Activated CD8-positive, alpha-beta T cell treated with anti-CD3 and anti-CD28 coated beads for 36 hours (primary cell): Measurements from ENCODE around the gene AUTS2. TPM values are rescaled to one million over a fixed set of nuclear protein-coding genes. Genes with fewer than 3 reads are reported as not detected.

Experiments
- ATAC-seq: fragments of 200-7000 bp; cut with Tn5 transposase; one replicate; pipeline ENCODE4 v1.10.0; 2021; ENCODE audit warnings: mild to moderate bottlenecking, moderate library complexity
- CTCF ChIA-PET: fragments of 350-600 bp; sonication (Branson Sonifier 250); formaldehyde crosslinking; loops from one replicate; lab custom pipeline; 2021; ENCODE audit warnings: antibody characterized with exemption; lab: Charles Lee
- POLR2A ChIA-PET: fragments of 350-600 bp; sonication (Branson Sonifier 250); formaldehyde crosslinking; loops from one replicate; lab custom pipeline; 2021; ENCODE audit warnings: antibody characterized with exemption; lab: Charles Lee
- DNase-seq: peaks from one replicate; pipeline ENCODE4 v3.0.0-alpha.2; 2020
- H3K27ac Mint-ChIP-seq: one replicate; pipeline ENCODE4 v1.8.0; 2021; ENCODE audit warnings: mild to moderate bottlenecking, mixed read lengths
- H3K27me3 Mint-ChIP-seq: one replicate; pipeline ENCODE4 v1.8.0; 2021; ENCODE audit warnings: mixed read lengths
- H3K36me3 Mint-ChIP-seq: one replicate; pipeline ENCODE4 v1.8.0; 2021; ENCODE audit warnings: low read depth, mixed read lengths
- H3K4me1 Mint-ChIP-seq: one replicate; pipeline ENCODE4 v1.8.0; 2021; ENCODE audit warnings: low read depth, mixed read lengths
- H3K4me3 Mint-ChIP-seq: one replicate; pipeline ENCODE4 v1.8.0; 2021; ENCODE audit warnings: mild to moderate bottlenecking, moderate library complexity, mixed read lengths
- H3K9me3 Mint-ChIP-seq: one replicate; pipeline ENCODE4 v1.8.0; 2021; ENCODE audit warnings: mixed read lengths
- CTCF ChIP-seq: fragments of 200-600 bp; IDR thresholded peaks from one replicate; pipeline ENCODE4 v1.8.0; 2022; ENCODE audit warnings: antibody characterized with exemption, mild to moderate bottlenecking
- intact Hi-C: fragments of 100-400 bp; cut with micrococcal nuclease; formaldehyde crosslinking; loops from one replicate; pipeline ENCODE4 v1.10.0; 2022
- total RNA-seq, 2 experiments: library from RNA; stranded (reverse); gene quantifications; one replicate each; pipeline ENCODE4 v1.2.3, GENCODE V29; 2021

Gene AUTS2
- total RNA-seq, 2 experiments from 2014 or later, result 3.1 to 3.3 TPM

GRCh38 chr7:70477036-70478010, 879.0 kb downstream of the AUTS2 start:
- ChIA-PET CTCF (no interaction called here), POLR2A (no interaction called here)
- DNase-seq (no peak), ATAC-seq (no peak)
- H3K4me3 Mint-ChIP-seq, result no peak overlapping the region
- H3K27me3 Mint-ChIP-seq, result no peaks in the 10 kb centered on the region
- H3K27ac Mint-ChIP-seq, result no peak overlapping the region
- no peak for TF ChIP-seq CTCF
- H3K36me3 Mint-ChIP-seq, result no peaks in the 10 kb centered on the region
- H3K9me3 Mint-ChIP-seq, result no peaks in the 10 kb centered on the region
- intact Hi-C loops, result no loop called here
- no peaks in the 10 kb centered on the region for H3K4me1 Mint-ChIP-seq

GRCh38 chr7:70479153-70480021, 881.1 kb downstream of the AUTS2 start:
- Mint-ChIP-seq H3K36me3 (no peaks in the 10 kb centered on the region), H3K4me1 (no peaks in the 10 kb centered on the region), H3K27me3 (no peaks in the 10 kb centered on the region), H3K27ac (no peak overlapping the region), H3K4me3 (no peak overlapping the region), H3K9me3 (no peaks in the 10 kb centered on the region)
- ATAC-seq (no peak), DNase-seq (no peak)
- TF ChIP-seq CTCF, result no peak
- POLR2A ChIA-PET, result interaction anchor here (1.0 kb wide), 1 partner anchor 16 kb away, joined by 3 read pairs; no protein-coding TSS in a partner anchor
- CTCF ChIA-PET, result no interaction called here
- intact Hi-C loops, result no loop called here

DNA sequence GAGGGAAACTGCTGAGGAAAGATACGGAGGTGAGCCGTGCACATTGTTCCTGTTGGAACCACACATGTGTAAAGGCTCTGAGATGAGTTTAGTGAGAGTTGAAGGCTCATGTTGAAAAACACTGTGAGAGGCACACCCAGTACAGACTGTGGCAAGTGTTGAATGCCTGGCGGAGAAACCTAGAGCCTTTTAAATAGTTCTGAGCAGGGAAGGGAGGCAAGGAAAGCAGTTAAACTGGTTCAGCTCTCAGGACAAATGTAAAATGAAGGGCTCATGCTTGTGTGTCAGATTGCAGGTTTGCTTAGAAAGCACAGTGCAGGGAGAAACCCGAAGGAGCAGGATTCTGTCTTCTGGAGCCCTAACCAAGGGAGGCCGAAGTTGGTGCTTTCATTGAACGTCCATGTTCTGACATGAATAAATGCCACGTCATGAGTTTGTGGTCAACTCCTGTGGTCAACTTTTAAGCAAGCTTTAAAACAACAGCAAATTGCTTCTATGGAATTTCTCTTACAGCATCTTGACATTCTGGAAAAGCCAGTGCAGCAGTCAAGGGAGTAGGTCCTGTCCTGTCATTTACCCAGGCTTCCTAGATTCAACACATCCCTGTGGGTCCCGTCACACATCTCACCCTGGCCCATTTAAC, 882.8 kb downstream of the AUTS2 start:
- ATAC-seq, result no peak
- peaks cover 4% of the 10 kb centered on the region for H3K9me3 Mint-ChIP-seq
- no peaks in the 10 kb centered on the region for H3K4me1 Mint-ChIP-seq
- H3K27me3 Mint-ChIP-seq, result no peaks in the 10 kb centered on the region
- DNase-seq, result no peak
- H3K36me3 Mint-ChIP-seq, result no peaks in the 10 kb centered on the region
- ChIA-PET CTCF (no interaction called here), POLR2A (no interaction called here)
- no peak overlapping the region for H3K4me3 Mint-ChIP-seq
- TF ChIP-seq CTCF, result no peak
- no peak overlapping the region for H3K27ac Mint-ChIP-seq
- intact Hi-C loops, result no loop called here

GRCh38 chr7:70481570-70482123, 883.4 kb downstream of the AUTS2 start:
- no peaks in the 10 kb centered on the region for H3K36me3 Mint-ChIP-seq
- DNase-seq, result no peak
- peaks cover 4% of the 10 kb centered on the region for H3K9me3 Mint-ChIP-seq
- ChIA-PET POLR2A (no interaction called here), CTCF (no interaction called here)
- H3K4me3 Mint-ChIP-seq, result no peak overlapping the region
- H3K27ac Mint-ChIP-seq, result no peak overlapping the region
- no peak for TF ChIP-seq CTCF
- no peaks in the 10 kb centered on the region for H3K4me1 Mint-ChIP-seq
- intact Hi-C loops, result no loop called here
- H3K27me3 Mint-ChIP-seq, result no peaks in the 10 kb centered on the region
- no peak for ATAC-seq
